AG04450 (cell line): ENCODE data around the gene MGA. TPM values are rescaled to one million over a fixed set of nuclear protein-coding genes. Genes with fewer than 3 reads are reported as not detected.

ENCODE experiments used
- CTCF ChIA-PET: fragments of 300-600, 350-600 bp; formaldehyde crosslinking; extraction: SDS; loops from one replicate; lab custom pipeline; 2022; ENCODE audit warnings: antibody characterized with exemption, inconsistent platforms; lab: Charles Lee
- POLR2A ChIA-PET: fragments of 350-600 bp; formaldehyde crosslinking; extraction: SDS; loops from one replicate; lab custom pipeline; 2021; ENCODE audit warnings: antibody characterized with exemption, inconsistent platforms; lab: Yijun Ruan, JAX
- DNase-seq: peaks from one replicate; pipeline ENCODE4 v3.0.0-alpha.2; 2011; ENCODE audit warnings: low read depth, low spot score
- H3K27ac ChIP-seq: one replicate; pipeline ENCODE4 v1.5.1; 2012; ENCODE audit warnings: low read depth, low read length, control low read depth
- H3K27me3 ChIP-seq: one replicate; pipeline ENCODE4 v1.6.0; 2012; ENCODE audit warnings: low read length; ENCODE audit not compliant: control insufficient read depth, insufficient read depth
- H3K4me3 ChIP-seq: 2 replicates; pipeline ENCODE4 v1.5.1; 2011; ENCODE audit warnings: mild to moderate bottlenecking, low read depth, low read length, control low read depth
- H3K9me3 ChIP-seq: 2 replicates; pipeline ENCODE4 v1.5.1; 2012; ENCODE audit warnings: low read length; ENCODE audit not compliant: control insufficient read depth, insufficient read depth
- CTCF ChIP-seq: IDR thresholded peaks from 2 replicates; pipeline ENCODE4 v1.5.1; 2011; ENCODE audit warnings: low read depth, low read length, control low read depth, inconsistent platforms
- polyA plus RNA-seq: library from polyadenylated mRNA; depleted of rRNA; stranded (reverse); fragments of >200 nt; gene quantifications from 2 replicates; pipeline ENCODE4 v1.2.3, GENCODE V29; 2011

Gene MGA
- polyA plus RNA-seq, 1 experiment = 9.7 TPM

GRCh38 chr15:41782371-41783282, 122.4 kb downstream of the MGA start:
- H3K9me3 ChIP-seq = no peaks in the 10 kb centered on the region
- no peak for DNase-seq
- no peak for TF ChIP-seq CTCF
- no peaks in the 10 kb centered on the region for H3K27me3 ChIP-seq
- POLR2A ChIA-PET = interaction anchor here (0.7 kb wide), 1 partner anchor 20 kb away, joined by 4 read pairs; no protein-coding TSS in a partner anchor
- H3K4me3 ChIP-seq = no peak overlapping the region
- no peak overlapping the region for H3K27ac ChIP-seq
- CTCF ChIA-PET = interaction anchor here (0.6 to 13.1 kb wide), 5 partner anchors 9 to 878 kb away, joined by 3 to 362 read pairs (median 5); partner anchors contain the start of gene MAPKBP1

GRCh38 chr15:41783296-41783695, 123.1 kb downstream of the MGA start:
- ChIA-PET CTCF (interaction anchor here (2.5 to 13.1 kb wide), 2 partner anchors 10 to 23 kb away, joined by 23 to 362 read pairs; partner anchors contain the start of gene MAPKBP1), POLR2A (no interaction called here)
- TF ChIP-seq CTCF = no peak
- Histone ChIP-seq H3K27me3 (no peaks in the 10 kb centered on the region), H3K9me3 (no peaks in the 10 kb centered on the region), H3K4me3 (no peak overlapping the region), H3K27ac (no peak overlapping the region)
- DNase-seq = no peak

- Histone ChIP-seq H3K4me3 (no peak overlapping the region), H3K27ac (no peak overlapping the region), H3K27me3 (no peaks in the 10 kb centered on the region), H3K9me3 (no peaks in the 10 kb centered on the region)
- DNase-seq = no peak
- TF ChIP-seq CTCF = no peak
- ChIA-PET CTCF (interaction anchor here (7.4 kb wide), 1 partner anchor 15 kb away, joined by 59 read pairs; the partner anchor contains the start of gene MAPKBP1), POLR2A (no interaction called here)
Measured at GRCh38 chr15:41788262-41788661, 128.1 kb downstream of the MGA start.

- TF ChIP-seq CTCF = no peak
- no peak for DNase-seq
- H3K9me3 ChIP-seq = no peaks in the 10 kb centered on the region
- CTCF ChIA-PET = interaction anchor here (0.5 to 7.4 kb wide), 4 partner anchors 16 to 231 kb away, joined by 3 to 59 read pairs (median 4); partner anchors contain the start of gene MAPKBP1
- POLR2A ChIA-PET = interaction anchor here (0.6 to 1.3 kb wide), 2 partner anchors 9 to 883 kb away, joined by 3 read pairs; no protein-coding TSS in a partner anchor
- H3K4me3 ChIP-seq = no peak overlapping the region
- no peaks in the 10 kb centered on the region for H3K27me3 ChIP-seq
- no peak overlapping the region for H3K27ac ChIP-seq
Measured at GRCh38 chr15:41789236-41789635, 129.0 kb downstream of the MGA start.
